ENCODE data around the gene PLAAT4. TPM values are rescaled to one million over a fixed set of nuclear protein-coding genes. Genes with fewer than 3 reads are reported as not detected.

The PLAAT4 gene
- total RNA-seq, 1 donor from 2014 or later: 32.7 TPM

DNA sequence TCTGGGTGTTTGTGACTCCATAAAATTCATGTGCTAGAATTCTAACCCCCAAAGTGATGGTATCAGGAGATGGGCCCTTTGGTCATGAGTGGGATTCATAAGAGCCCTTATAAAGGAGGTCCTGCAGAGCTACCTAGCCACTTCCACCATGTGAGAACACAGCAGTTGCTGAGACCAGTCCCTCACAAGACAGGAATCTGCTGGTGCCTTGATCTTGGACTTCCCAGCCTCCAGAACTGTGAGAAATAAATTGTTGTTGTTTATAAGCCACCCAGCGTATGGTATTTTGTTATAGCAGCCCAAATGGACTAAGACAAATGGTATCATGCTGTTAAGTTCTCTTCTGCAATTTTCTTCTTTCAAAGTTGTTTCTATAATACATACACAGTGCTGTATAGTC is 44.2 kb upstream of the PLAAT4 start:
- TF ChIP-seq CTCF (conservative IDR thresholded peaks at IDR 0.05; ENCODE audit: low read depth, low read length): no peak
- H3K4me3 ChIP-seq (ENCODE audit: low read depth, low read length): no peak overlapping the region
- no peak for DNase-seq (ENCODE audit: low read depth)

DNA sequence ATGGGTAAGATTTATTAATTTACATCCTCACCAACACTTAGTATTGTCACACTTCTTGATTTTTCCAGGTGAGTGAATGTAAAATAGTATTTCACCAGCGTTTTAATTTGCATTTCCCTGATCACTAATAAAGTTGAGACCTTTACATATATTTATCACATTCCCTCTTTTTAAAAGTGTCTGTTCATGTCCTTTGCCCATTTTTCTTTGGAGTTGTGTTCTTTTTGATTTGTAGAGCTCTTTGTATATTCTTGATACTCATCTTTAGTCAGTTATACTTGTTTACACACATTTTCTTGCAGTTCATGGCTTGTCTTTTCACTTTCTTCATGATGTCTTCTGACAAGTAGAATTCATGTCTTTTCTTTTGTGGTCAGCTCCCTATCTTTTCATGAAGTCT is 43.5 kb upstream of the PLAAT4 start:
- H3K4me3 ChIP-seq (ENCODE audit: low read depth, low read length): no peak overlapping the region
- no peak for TF ChIP-seq CTCF (conservative IDR thresholded peaks at IDR 0.05; ENCODE audit: low read depth, low read length)
- DNase-seq (ENCODE audit: low read depth): no peak

DNA sequence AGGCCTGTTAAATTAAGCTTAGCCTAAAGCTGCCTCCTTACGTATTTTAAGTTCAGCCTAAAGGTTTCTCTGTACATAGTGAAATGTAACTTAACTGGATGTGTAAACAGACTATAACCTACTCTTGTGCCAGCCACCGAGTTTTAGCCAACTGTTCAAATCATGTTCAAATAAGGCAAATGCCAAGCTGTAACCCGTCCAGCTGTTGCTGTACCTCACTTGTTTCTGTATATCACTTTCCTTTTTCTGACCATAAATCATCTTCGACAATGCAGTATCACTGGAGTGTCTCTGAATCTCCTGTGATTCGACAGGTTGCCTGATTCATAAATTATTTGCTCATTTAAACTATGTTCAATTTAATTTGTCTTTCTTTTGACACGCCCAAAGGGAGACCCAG is 41.6 kb upstream of the PLAAT4 start:
- no peak for DNase-seq (ENCODE audit: low read depth)
- no peak for TF ChIP-seq CTCF (conservative IDR thresholded peaks at IDR 0.05; ENCODE audit: low read depth, low read length)
- no peak overlapping the region for H3K4me3 ChIP-seq (ENCODE audit: low read depth, low read length)

- no peak overlapping the region for H3K4me3 ChIP-seq (ENCODE audit: low read depth, low read length)
Observed at GRCh38 chr11:63499874-63500273, 36.7 kb upstream of the PLAAT4 start.

DNA sequence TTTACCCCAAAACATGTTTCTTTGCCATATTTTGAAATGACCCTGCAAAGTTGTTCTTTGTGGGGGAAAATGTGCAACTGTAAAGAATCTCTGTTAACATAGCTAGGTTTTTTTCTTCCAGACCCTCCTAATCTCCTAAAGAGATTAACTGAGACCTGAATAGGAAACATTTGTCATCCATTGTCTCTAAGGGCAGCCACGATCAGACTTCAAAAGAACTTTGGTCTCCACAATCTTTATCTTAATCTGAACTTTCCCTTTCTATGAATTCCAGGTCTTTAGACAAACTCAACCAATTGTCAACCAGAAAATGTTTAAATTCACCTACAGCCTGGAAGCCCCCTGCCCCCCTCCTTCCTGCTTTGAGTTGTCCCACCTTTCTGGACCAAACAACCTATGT is 35.4 kb upstream of the PLAAT4 start:
- no peak for DNase-seq (ENCODE audit: low read depth)
- no peak overlapping the region for H3K4me3 ChIP-seq (ENCODE audit: low read depth, low read length)
- TF ChIP-seq CTCF (conservative IDR thresholded peaks at IDR 0.05; ENCODE audit: low read depth, low read length): no peak

More at GRCh38 chr11:63499874-63500273, 36.7 kb upstream of the PLAAT4 start:
- no peak for DNase-seq (ENCODE audit: low read depth)
- TF ChIP-seq CTCF (conservative IDR thresholded peaks at IDR 0.05; ENCODE audit: low read depth, low read length): no peak

DNA sequence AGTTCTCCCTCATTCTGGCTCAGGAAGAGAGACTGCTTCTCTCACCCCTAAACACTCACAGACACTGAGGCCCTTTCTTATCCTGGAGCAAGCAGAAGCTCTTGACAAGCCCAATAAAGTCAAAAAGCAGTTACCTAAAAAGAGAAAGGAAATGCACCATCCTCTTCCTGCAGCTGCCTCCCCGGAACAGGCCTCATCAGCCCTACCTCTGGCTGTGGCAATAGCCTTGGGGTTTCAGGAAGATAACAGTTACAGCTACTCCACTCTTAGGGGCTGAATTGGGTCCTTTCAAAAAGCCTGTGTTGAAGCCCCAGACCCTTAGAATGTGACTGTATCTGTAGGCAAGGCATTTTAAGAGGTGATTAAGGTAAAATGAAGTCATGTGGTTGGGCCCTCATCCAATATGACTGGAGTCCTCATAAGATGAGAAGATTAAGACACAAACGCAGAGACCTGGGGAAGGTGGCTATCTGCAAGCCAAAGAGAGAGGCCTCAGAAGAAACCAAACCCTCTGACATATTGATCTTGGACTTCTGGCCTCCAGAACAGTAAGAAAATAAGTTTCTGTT is 34.3 kb upstream of the PLAAT4 start:
- DNase-seq (ENCODE audit: low read depth): no peak

More for the DNA sequence above, 34.3 kb upstream of the PLAAT4 start:
- no peak for TF ChIP-seq CTCF (conservative IDR thresholded peaks at IDR 0.05; ENCODE audit: low read depth, low read length)
- no peak overlapping the region for H3K4me3 ChIP-seq (ENCODE audit: low read depth, low read length)
